ENCODE results near the gene IFIT1.

DNA sequence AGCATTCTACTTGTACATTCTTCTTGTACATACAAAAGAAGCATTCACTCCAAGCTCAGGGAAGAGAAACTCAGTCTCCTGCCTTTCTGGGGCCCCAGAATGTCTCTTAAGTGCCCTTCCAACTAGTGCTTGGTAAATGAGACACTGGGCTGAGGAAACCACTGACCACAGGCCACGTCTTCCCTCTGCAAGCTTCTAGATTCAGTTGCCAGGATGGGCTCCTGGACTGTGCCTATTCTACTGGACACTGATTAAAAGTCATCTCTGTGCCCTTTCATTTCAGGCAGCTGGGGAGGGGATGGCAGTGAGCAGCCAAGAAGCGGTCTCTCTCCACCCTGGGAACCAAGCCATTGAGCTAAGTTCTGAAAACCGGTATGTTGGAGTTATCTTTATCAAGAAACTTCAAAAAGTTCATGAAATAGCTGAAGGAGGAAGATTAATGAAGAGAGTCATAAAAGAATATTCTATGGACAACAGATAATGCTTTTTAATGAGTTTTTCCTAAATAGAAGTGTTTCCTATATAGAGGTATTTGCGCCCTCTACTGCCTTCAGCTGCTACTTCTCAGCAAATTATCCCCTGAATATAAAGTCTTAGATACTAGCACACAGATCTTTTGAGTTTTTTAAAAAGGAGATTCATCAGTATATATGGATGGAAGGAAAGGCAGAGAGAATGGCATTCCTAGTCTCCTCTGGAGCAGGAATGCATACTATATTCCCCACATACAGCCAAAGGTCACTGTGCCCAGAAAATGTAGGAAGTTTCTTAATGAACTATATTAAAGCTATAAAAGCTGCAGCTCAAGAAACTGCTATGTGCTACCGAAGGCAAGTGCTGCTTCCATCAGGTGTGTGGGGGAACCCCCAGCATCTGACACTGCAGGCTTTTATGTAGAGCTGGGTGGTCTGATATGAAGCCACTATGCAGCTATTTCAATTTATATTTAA, 23.0 kb upstream of the IFIT1 start:
- TF ChIP-seq CTCF (optimal IDR thresholded peaks at IDR 0.05 in 1 of 3, IDR thresholded peaks at IDR 0.05 in 1 of 3, conservative IDR thresholded peaks at IDR 0.05 in 1 of 3; ENCODE audit: extremely low read depth in 1 of 3, insufficient read depth in 2 of 3, low read length in 3 of 3) (peak in 2 of 3 experiments; percentile 48 to 50), EZH2 (IDR thresholded peaks at IDR 0.05; ENCODE audit: low read length) (no peak)
